Coronary artery (tissue), 2 donors: ENCODE data around the gene RPH3AL.
"Not testable (repeated sequence)": the region's sequence is repeated elsewhere in the genome, so short reads cannot be mapped to it uniquely, and the experiment has no call there.

Experiments used
- DNase-seq: peaks from one replicate; pipeline ENCODE4 v3.0.0-alpha.2; 2017; ENCODE audit warnings: low spot score
- H3K27ac ChIP-seq, 2 donors: fragments of 200-600 bp; sonication (generic); one replicate each; pipeline ENCODE4 v1.5.1; 2016 to 2019
- H3K4me3 ChIP-seq: fragments of 200-600 bp; sonication (generic); 2 replicates; pipeline ENCODE4 v1.5.1; 2016; ENCODE audit warnings: mild to moderate bottlenecking, moderate library complexity
- CTCF ChIP-seq: fragments of 200-600 bp; sonication (generic); IDR thresholded peaks from one replicate; pipeline ENCODE4 v1.5.1; 2019; ENCODE audit warnings: antibody characterized with exemption

Gene RPH3AL

DNA sequence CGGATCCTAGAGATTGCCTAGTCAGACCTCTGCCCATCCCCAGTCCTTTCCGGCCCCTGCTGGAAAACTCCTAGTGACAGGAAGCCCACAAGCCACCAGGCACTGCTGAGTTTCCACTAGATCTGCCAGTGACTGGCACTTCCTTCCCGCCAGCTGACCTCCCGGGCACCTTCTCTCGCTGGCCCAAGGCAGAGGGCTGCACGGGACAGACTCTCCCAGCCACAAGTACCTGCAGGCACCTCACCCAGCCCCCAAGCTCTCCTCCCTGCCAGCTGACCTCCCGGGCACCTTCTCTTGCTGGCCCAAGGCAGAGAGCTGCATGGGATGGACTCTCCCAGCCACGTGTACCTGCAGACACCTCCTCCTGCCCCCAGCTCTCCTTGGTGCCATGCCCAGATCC, 104.8 kb downstream of the RPH3AL start:
- no peak for TF ChIP-seq CTCF
- Histone ChIP-seq H3K27ac (no peak overlapping the region), H3K4me3 (no peak overlapping the region)
- no peak for DNase-seq

GRCh38 chr17:246851-247421, 105.7 kb downstream of the RPH3AL start:
- H3K27ac ChIP-seq, result no peak overlapping the region
- no peak for DNase-seq
- no peak for TF ChIP-seq CTCF
- H3K4me3 ChIP-seq, result no peak overlapping the region

DNA sequence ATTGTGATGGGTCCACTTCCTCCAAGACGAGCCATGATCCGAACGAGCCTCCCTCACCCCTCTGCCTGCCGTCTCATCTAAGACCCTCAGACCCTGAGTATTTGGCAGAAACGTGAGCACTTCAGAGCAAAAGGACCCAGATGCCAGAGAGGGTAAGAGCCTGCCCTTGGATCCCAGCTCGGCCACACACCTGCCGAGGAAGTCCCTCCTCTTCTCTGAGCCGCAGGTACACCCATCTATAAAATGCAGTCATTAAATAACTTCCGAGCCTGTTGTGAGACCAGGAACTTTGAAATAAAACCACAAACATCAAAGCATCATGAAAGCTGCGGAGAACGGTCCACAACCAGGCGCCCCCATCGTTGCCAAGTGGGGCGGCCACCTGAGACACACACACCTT, 106.4 kb downstream of the RPH3AL start:
- H3K4me3 ChIP-seq, result no peak overlapping the region
- no peak for TF ChIP-seq CTCF
- H3K27ac ChIP-seq, result no peak overlapping the region
- no peak for DNase-seq

DNA sequence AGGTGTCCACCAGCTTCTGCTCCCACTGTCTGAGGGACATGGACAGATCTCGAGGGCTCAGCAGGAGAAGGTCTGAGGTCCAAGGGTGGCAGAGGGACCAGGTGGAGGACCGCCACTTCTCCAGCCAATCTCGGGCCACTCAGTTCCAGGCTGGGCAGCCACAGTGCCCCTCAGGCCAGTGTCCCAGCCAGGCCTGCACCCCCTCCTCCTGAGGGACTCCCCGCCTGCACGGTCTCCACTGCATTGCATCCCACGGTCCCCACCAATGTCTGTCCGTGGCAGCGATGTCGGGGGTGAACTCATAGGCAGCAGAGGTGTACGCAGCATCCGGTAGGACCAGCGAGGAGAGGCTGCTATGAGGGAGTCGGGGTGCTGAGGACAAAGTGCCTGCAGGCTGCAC, 107.0 kb downstream of the RPH3AL start:
- Histone ChIP-seq H3K4me3 (no peak overlapping the region), H3K27ac (no peak overlapping the region)
- TF ChIP-seq CTCF, result no peak
- DNase-seq, result no peak

DNA sequence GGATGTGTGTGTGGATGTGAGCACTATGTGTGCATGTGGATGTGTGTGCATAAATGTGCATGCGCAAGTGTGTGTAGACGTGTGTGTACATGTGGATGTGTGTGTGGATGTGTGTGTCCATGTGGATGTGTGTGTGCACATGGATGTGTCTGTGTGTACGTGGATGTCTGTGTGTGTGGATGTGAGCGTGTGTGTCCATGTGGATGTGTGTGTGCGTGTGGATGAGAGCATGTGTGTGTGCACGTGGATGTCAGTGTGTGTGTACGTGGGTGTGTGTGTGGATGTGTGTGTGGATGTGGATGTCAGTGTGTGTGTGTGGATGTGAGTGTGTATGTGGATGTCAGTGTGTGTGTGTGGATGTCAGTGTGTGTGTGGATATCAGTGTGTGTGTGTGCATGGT, 107.6 kb downstream of the RPH3AL start:
- H3K27ac ChIP-seq, result no peak overlapping the region
- no peak overlapping the region for H3K4me3 ChIP-seq
- DNase-seq, result no peak
- no peak for TF ChIP-seq CTCF

DNA sequence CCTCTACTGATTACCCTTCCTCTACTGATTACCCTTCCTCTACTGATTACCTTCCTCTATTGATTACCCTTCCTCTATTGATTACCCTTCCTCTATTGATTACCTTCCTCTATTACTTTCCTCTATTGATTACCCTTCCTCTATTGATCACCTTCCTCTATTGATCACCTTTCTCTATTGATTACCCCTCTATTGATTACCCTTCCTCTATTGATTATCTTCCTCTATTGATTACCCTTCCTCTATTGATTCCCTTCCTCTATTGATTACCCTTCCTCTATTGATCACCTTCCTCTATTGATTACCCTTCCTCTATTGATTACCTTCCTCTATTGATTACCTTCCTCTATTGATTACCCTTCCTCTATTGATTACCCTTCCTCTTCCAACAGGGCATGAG, 108.7 kb downstream of the RPH3AL start:
- DNase-seq, H3K4me3 ChIP-seq, H3K27ac ChIP-seq: not testable (repeated sequence)

DNA sequence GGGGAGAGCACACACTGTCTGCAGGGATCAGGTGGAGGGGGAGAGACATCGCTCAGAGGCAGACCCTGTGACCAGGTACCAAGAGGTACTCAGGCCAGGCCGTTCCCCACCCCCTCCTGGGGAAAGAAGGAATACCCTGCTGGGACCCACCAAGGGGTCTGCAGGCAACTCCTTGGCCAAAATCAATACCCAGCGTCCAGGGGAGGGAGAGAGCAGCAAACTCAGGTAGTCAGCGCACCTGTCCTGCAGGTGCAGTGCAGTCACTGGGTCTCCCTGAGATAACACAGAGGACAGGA, 113.7 kb downstream of the RPH3AL start:
- no peak for TF ChIP-seq CTCF
- H3K4me3 ChIP-seq, result no peak overlapping the region
- H3K27ac ChIP-seq, result no peak overlapping the region
- no peak for DNase-seq
